Measurements from ENCODE around the gene SRPRA. TPM values are rescaled to one million over a fixed set of nuclear protein-coding genes. Genes with fewer than 3 reads are reported as not detected.
"Not testable (repeated sequence)": the region's sequence is repeated elsewhere in the genome, so short reads cannot be mapped to it uniquely, and the experiment has no call there.

The SRPRA gene
- total RNA-seq, 2 experiments from 2014 or later: 131 to 139 TPM

DNA sequence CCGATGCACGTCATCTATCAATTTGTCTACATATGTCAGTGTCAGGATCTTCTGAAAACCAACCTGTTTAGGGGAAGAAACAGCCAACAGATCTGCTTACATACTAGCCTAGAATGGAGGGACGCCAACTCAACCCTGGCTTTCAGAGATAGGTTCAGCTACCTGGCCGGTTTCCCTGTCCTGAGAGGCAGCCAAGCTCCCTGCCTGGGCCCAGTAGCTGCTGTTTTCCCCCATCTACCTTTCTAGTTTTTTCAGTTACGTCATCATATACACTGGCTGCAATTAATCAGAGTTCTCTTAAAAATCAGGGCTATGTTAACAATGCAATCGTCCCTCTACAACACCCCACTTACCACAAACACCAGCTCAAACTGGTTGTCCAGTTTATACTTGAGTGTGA, 1.0 kb downstream of the SRPRA start:
- H3K9me3 Mint-ChIP-seq (ENCODE audit: low read depth): no peaks in the 10 kb centered on the region
- H3K27ac Mint-ChIP-seq: peak overlapping the region; percentile 95
- DNase-seq (no peak), ATAC-seq (no peak)
- CTCF ChIA-PET: no interaction called here
- peak overlapping the region; percentile 86 for H3K4me3 Mint-ChIP-seq
- H3K27me3 Mint-ChIP-seq: no peaks in the 10 kb centered on the region
- POLR2A ChIA-PET: no interaction called here
- H3K4me1 Mint-ChIP-seq: peaks cover 38% of the 10 kb centered on the region
- H3K36me3 Mint-ChIP-seq (ENCODE audit: low read depth): peaks cover 67% of the 10 kb centered on the region
- intact Hi-C loops (cut with DNase I, micrococcal nuclease): loop anchor here (1.0 to 10.0 kb wide), 9 partner anchors 56 to 1313 kb away; partner anchors contain the start of genes PUS3 (in 2 of the 2), CCDC15 (in 1 of the 2), CHEK1 (in 1 of the 2) and EI24 (in 1 of the 2)

DNA sequence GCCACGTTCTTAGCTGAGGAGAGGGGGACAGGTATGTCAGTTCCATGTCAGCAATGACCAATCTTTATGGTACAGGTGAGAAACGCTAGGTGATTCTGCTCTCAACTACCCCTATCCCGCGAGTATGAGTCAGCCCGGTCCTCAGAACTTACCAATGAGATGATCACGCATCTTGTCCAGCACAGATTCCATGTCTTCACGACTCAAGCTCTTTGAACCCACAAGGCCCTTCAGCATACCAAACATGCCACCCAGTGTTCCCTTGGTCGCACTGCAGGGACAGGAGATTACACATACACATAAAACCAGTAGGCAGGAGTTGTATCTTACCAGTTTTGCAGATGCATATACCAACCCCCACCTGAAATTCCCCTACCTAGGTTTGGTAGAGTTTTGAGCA, 2.9 kb downstream of the SRPRA start:
- H3K4me1 Mint-ChIP-seq: peaks cover 32% of the 10 kb centered on the region
- no peaks in the 10 kb centered on the region for H3K27me3 Mint-ChIP-seq
- ATAC-seq (no peak), DNase-seq (no peak)
- H3K9me3 Mint-ChIP-seq (ENCODE audit: low read depth): no peaks in the 10 kb centered on the region
- ChIA-PET CTCF (no interaction called here), POLR2A (interaction anchor here (1.0 kb wide), 1 partner anchor 363 kb away, joined by 4 read pairs; the partner anchor contains the start of gene PUS3)
- no peak overlapping the region for H3K4me3 Mint-ChIP-seq
- intact Hi-C loops (cut with DNase I, micrococcal nuclease): loop anchor here in 1 of 2 experiments (5.0 to 10.0 kb wide), 2 partner anchors 641 to 1154 kb away; partner anchors contain the start of genes CHEK1 and TMEM218
- peaks cover 64% of the 10 kb centered on the region for H3K36me3 Mint-ChIP-seq (ENCODE audit: low read depth)
- H3K27ac Mint-ChIP-seq: peak overlapping the region; percentile 4

DNA sequence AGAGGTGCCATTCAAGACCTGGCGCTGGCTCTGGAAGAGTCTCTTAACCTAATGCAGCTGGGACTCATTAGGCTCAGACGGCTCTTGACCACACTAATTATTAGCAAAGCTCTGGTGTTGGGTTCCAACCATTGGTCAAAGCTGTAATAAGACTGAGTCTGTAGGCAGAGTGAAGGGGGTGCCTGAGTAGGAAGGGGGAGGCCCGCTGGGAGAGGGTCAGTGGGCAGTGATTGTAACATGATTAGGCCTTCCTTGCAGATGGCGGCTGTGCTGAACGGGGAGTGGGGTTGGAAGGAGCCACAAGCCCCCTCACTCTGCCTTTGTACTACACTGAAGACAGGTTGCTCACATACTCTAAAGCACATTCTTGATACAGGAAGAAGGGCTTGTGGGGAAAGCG, 5.2 kb downstream of the SRPRA start:
- peaks cover 67% of the 10 kb centered on the region for H3K36me3 Mint-ChIP-seq (ENCODE audit: low read depth)
- no peaks in the 10 kb centered on the region for H3K27me3 Mint-ChIP-seq
- ATAC-seq (no peak), DNase-seq (no peak)
- intact Hi-C loops (cut with DNase I, micrococcal nuclease): loop anchor here in 1 of 2 experiments (10.0 kb wide), 1 partner anchor 639 kb away; the partner anchor contains the start of gene CHEK1
- no peak overlapping the region for H3K27ac Mint-ChIP-seq
- ChIA-PET CTCF (interaction anchor here (1.2 kb wide), 1 partner anchor 10 kb away, joined by 4 read pairs; no protein-coding TSS in a partner anchor), POLR2A (no interaction called here)
- H3K9me3 Mint-ChIP-seq (ENCODE audit: low read depth): no peaks in the 10 kb centered on the region
- peaks cover 19% of the 10 kb centered on the region for H3K4me1 Mint-ChIP-seq
- no peak overlapping the region for H3K4me3 Mint-ChIP-seq

DNA sequence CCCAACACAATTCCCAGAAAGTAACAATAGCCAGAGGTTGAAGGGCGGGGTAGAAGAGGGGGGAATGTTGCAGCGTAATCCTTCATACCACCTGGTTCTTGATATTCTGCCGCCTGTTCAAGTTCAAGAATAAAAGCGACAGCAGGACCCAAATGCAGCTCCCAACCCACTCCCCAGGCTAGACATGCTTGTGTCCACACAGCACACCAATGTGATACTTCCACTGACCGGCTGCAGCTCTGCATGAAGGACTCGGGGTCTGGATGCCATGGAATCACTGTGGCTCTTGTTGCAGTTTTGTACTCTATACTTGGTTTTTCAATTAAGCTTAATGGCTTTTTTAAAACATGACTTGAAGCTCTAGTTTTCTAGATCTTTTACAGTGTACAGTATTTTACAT, 6.5 kb downstream of the SRPRA start:
- H3K4me3 Mint-ChIP-seq: no peak overlapping the region
- ChIA-PET POLR2A (no interaction called here), CTCF (interaction anchor here (1.2 kb wide), 1 partner anchor 9 kb away, joined by 4 read pairs; no protein-coding TSS in a partner anchor)
- intact Hi-C loops (cut with DNase I, micrococcal nuclease): loop anchor here in 1 of 2 experiments (10.0 kb wide), 1 partner anchor 637 kb away; the partner anchor contains the start of gene CHEK1
- H3K36me3 Mint-ChIP-seq (ENCODE audit: low read depth): peaks cover 58% of the 10 kb centered on the region
- no peaks in the 10 kb centered on the region for H3K27me3 Mint-ChIP-seq
- no peak overlapping the region for H3K27ac Mint-ChIP-seq
- H3K4me1 Mint-ChIP-seq: peaks cover 11% of the 10 kb centered on the region
- H3K9me3 Mint-ChIP-seq (ENCODE audit: low read depth): no peaks in the 10 kb centered on the region
- DNase-seq (no peak), ATAC-seq (no peak)

DNA sequence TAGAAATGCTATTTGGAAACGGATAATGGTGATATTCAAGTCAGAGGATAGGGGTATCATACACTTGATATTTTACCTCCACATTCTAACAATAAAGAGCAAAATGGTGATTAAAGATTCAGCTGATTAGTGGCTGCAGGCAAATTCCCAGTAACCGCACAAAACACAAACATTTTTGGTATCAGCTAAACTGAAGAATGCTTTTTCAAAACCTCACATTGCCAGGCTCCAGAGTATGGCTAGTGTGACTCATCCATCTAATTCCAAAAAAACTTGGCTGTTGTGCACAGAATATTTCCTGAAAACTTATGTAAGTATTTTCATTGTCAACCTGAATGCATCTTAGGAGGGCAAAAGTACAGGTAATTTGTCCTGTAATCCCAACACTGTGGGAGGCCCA, 10.9 kb downstream of the SRPRA start:
- DNase-seq: no peak
- Mint-ChIP-seq H3K27ac (no peak overlapping the region), H3K4me1 (no peaks in the 10 kb centered on the region), H3K4me3 (no peak overlapping the region), H3K36me3 (ENCODE audit: low read depth) (peaks cover 15% of the 10 kb centered on the region), H3K9me3 (ENCODE audit: low read depth) (no peaks in the 10 kb centered on the region), H3K27me3 (no peaks in the 10 kb centered on the region)
- ATAC-seq: no peak
- ChIA-PET POLR2A (no interaction called here), CTCF (interaction anchor here (1.3 kb wide), 1 partner anchor 1145 kb away, joined by 3 read pairs; no protein-coding TSS in a partner anchor)
- intact Hi-C loops (cut with DNase I, micrococcal nuclease): no loop called here

DNA sequence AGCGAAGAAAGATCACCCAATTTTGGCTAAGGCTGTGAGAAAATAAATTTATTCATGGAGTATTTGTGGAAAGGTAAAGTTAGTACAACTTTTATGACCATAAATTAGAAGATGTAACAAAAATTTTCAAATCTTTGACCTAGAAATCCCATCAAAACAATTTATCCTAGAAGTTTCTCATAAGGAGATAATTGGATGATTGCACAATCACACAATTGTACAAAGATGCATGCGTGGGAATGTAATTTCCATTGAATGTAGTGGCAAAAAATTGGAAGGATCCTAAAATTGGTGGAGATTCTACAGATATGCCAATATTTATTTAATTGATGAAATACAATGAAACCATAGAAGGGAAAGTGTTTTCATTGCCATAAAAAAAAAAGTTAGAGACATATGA, 11.6 kb downstream of the SRPRA start:
- POLR2A ChIA-PET: interaction anchor here (0.6 kb wide), 1 partner anchor 348 kb away, joined by 4 read pairs; no protein-coding TSS in a partner anchor

DNA sequence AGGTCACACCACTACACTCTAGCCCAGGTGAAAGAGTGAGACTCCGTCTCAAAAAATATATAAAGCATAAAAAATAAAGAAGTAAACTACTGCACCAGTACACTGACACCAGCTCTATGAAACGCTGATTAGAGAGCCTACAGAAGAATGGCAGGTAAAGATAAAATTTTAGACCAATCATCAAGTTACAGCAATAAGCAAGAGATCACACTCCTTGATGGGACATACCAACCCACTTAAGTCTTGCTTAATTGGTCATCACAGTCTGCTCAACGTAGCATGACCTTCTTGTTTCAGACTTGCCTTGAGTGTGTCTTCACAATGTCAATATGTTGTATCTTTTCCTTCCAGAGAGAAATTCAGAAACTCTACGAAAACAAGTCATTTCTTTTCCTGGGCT, 12.5 kb downstream of the SRPRA start:
- Mint-ChIP-seq H3K4me1 (no peaks in the 10 kb centered on the region), H3K4me3 (no peak overlapping the region), H3K36me3 (ENCODE audit: low read depth) (peaks cover 12% of the 10 kb centered on the region), H3K9me3 (ENCODE audit: low read depth) (no peaks in the 10 kb centered on the region), H3K27ac (no peak overlapping the region), H3K27me3 (no peaks in the 10 kb centered on the region)
- no peak for ATAC-seq
- no peak for DNase-seq
- intact Hi-C loops (cut with DNase I, micrococcal nuclease): no loop called here
- ChIA-PET POLR2A (no interaction called here), CTCF (interaction anchor here (0.6 to 1.3 kb wide), 3 partner anchors 18 to 1143 kb away, joined by 3 read pairs; no protein-coding TSS in a partner anchor)

More for the DNA sequence above, 11.6 kb downstream of the SRPRA start:
- ATAC-seq (no peak), DNase-seq (no peak)
- H3K27ac Mint-ChIP-seq: no peak overlapping the region
- CTCF ChIA-PET: interaction anchor here (1.3 kb wide), 1 partner anchor 1144 kb away, joined by 3 read pairs; no protein-coding TSS in a partner anchor
- intact Hi-C loops (cut with DNase I, micrococcal nuclease): no loop called here
- H3K36me3 Mint-ChIP-seq (ENCODE audit: low read depth): peaks cover 15% of the 10 kb centered on the region
- H3K9me3 Mint-ChIP-seq (ENCODE audit: low read depth): no peaks in the 10 kb centered on the region
- no peaks in the 10 kb centered on the region for H3K27me3 Mint-ChIP-seq
- H3K4me3 Mint-ChIP-seq: no peak overlapping the region
- no peaks in the 10 kb centered on the region for H3K4me1 Mint-ChIP-seq

DNA sequence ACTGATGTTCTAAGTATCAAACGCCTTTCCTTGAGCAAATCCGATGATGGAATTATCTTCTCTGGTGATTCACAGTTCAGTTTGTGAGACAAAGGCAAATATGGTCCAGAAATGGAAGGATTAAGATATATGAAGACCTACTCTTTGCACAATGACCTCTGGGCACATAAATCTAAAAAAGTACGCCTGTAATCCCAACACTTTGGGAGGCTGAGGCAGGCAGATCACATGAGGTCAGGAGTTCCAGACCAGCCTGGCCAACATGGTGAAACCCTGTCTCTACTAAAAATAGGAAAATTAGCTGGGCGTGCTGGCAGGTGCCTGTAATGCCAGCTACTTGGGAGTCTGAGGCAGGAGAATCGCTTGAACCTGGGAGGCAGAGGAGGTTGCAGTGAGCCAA, 13.2 kb downstream of the SRPRA start:
- intact Hi-C loops (cut with DNase I, micrococcal nuclease); ATAC-seq: not testable (repeated sequence)

DNA sequence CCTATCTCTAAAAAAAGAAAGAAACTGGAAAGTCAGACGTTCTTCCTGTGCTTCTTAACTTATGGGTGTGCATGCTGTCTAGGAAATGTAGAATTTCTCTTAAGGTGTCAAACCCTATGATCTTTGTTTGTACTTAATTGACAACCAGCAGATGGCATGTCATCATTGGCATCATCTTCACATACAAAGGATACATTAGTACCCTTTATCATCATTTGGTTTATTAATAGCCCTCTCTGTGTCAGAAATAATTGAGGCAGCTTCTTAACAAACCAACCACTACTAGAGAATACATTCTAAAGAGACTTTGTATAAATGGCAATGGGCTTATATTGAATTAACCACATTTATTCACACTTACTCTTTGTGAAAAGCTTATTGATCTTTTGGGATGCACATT, 13.9 kb downstream of the SRPRA start:
- H3K27me3 Mint-ChIP-seq: no peaks in the 10 kb centered on the region
- H3K9me3 Mint-ChIP-seq (ENCODE audit: low read depth): no peaks in the 10 kb centered on the region
- no peak for ATAC-seq
- no peak overlapping the region for H3K4me3 Mint-ChIP-seq
- H3K4me1 Mint-ChIP-seq: no peaks in the 10 kb centered on the region
- peaks cover 6% of the 10 kb centered on the region for H3K36me3 Mint-ChIP-seq (ENCODE audit: low read depth)
- POLR2A ChIA-PET: interaction anchor here (0.5 kb wide), 1 partner anchor 17 kb away, joined by 3 read pairs; no protein-coding TSS in a partner anchor
- CTCF ChIA-PET: interaction anchor here (1.1 kb wide), 1 partner anchor 18 kb away, joined by 4 read pairs; no protein-coding TSS in a partner anchor
- intact Hi-C loops (cut with DNase I, micrococcal nuclease): no loop called here
- no peak for DNase-seq
- H3K27ac Mint-ChIP-seq: no peak overlapping the region

More for the DNA sequence above, 13.2 kb downstream of the SRPRA start:
- H3K9me3 Mint-ChIP-seq (ENCODE audit: low read depth); POLR2A ChIA-PET; H3K4me1 Mint-ChIP-seq; DNase-seq; H3K36me3 Mint-ChIP-seq (ENCODE audit: low read depth); H3K27me3 Mint-ChIP-seq; H3K4me3 Mint-ChIP-seq; H3K27ac Mint-ChIP-seq: not testable (repeated sequence)
- CTCF ChIA-PET: interaction anchor here (0.6 kb wide), 1 partner anchor 177 kb away, joined by 3 read pairs; no protein-coding TSS in a partner anchor

DNA sequence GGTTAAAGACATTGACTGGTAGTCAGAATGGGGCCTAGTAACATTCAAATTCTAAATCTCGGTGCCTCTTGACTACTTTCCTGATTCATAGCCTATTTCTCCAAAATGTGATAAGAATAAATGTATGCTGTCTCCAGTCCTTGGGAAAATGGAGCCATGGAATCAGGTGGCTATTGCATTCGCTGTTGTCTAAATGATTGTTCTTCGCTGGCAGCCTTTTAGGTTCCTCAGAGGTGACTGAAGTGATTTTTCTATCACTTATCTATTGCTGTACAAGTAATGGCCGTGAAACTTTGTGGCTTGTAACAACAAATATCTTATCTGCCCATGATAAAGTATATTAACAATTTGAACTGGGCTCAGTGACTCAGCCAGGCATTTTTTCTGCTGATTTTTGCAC, 15.4 kb downstream of the SRPRA start:
- ChIA-PET CTCF (interaction anchor here (0.7 to 1.9 kb wide), 2 partner anchors 10 to 66 kb away, joined by 3 to 4 read pairs; no protein-coding TSS in a partner anchor), POLR2A (no interaction called here)
- DNase-seq (no peak), ATAC-seq (no peak)
- Mint-ChIP-seq H3K9me3 (ENCODE audit: low read depth) (no peaks in the 10 kb centered on the region), H3K4me3 (no peak overlapping the region), H3K4me1 (no peaks in the 10 kb centered on the region), H3K36me3 (ENCODE audit: low read depth) (peaks cover 9% of the 10 kb centered on the region), H3K27me3 (no peaks in the 10 kb centered on the region), H3K27ac (no peak overlapping the region)
- intact Hi-C loops (cut with DNase I, micrococcal nuclease): no loop called here

DNA sequence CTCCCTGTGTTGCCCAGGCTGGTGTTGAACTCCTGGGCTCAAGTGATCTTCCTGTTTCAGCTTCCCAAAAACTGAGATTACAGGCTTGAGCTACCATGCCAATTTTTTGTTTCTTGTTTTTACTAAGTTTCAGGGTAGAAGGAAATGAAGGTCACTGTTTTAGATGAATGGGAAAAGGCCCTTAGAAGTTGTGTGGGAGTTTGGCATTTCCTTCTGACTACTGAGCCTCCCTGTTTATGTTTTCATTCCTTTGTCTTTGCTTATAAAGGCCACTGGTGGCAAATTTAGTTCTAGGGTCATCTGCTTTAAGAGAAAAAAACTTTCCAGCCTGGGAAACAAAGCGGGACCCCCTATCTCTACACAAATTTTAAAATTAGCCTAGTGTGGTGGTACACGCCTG, 22.1 kb downstream of the SRPRA start:
- no peak for ATAC-seq
- Mint-ChIP-seq H3K27me3 (no peaks in the 10 kb centered on the region), H3K27ac (no peak overlapping the region), H3K4me3 (no peak overlapping the region), H3K4me1 (no peaks in the 10 kb centered on the region), H3K36me3 (ENCODE audit: low read depth) (peaks cover 20% of the 10 kb centered on the region), H3K9me3 (ENCODE audit: low read depth) (no peaks in the 10 kb centered on the region)
- intact Hi-C loops (cut with DNase I, micrococcal nuclease): no loop called here
- DNase-seq: no peak
- CTCF ChIA-PET: interaction anchor here (0.9 kb wide), 1 partner anchor 63 kb away, joined by 3 read pairs; no protein-coding TSS in a partner anchor
- POLR2A ChIA-PET: no interaction called here

DNA sequence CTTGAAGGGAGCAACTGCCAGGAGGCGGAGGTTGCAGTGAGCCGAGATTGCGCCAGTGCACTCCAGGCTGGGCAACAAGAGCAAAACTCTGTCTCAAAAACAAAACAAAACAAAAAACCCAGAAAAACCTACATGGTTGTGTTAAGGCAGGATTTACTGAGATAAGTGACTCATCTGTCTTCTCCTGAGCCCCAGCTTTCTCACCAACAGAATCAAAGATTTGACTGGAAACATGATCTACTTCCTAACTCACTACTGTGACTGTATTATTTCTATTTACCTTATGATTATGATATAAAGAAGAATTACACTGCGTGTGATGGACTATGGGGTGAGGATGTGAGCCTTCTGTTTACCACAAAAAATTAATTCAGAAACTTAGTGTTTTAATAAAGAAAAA, 35.3 kb downstream of the SRPRA start:
- no peaks in the 10 kb centered on the region for H3K9me3 Mint-ChIP-seq (ENCODE audit: low read depth)
- no peak for DNase-seq
- H3K36me3 Mint-ChIP-seq (ENCODE audit: low read depth): peaks cover 14% of the 10 kb centered on the region
- no peaks in the 10 kb centered on the region for H3K4me1 Mint-ChIP-seq
- intact Hi-C loops (cut with DNase I, micrococcal nuclease): no loop called here
- no peak overlapping the region for H3K4me3 Mint-ChIP-seq
- POLR2A ChIA-PET: no interaction called here
- ATAC-seq: peak; percentile 42
- CTCF ChIA-PET: interaction anchor here (0.7 kb wide), 1 partner anchor 36 kb away, joined by 4 read pairs; the partner anchor contains the start of genes FOXRED1 and SRPRA
- no peaks in the 10 kb centered on the region for H3K27me3 Mint-ChIP-seq
- no peak overlapping the region for H3K27ac Mint-ChIP-seq

All from activated CD4-positive, alpha-beta T cell treated with anti-CD3 and anti-CD28 coated beads for 36 hours (primary cell).